ENCODE results near the gene GRK5.

DNA sequence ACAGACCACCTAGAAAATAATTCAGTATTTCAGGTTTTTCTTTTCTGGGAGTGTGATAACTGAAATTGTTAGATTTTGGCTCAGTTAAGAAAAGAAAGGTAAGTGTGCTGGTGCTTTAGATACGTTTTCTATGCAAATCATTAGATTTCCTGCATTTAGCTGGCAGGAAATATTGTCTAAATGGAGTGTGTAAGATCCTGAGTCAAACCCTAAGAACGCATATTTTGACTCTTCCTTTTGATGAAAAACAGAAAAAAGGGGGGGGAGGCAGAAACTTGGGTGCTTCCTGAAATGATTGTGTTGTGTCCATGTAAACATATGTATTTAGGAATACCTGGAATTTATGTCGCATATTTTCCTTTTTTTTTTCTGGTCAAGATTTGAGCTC, 1.2 kb downstream of the GRK5 start:
- no peak for TF ChIP-seq CTCF (IDR thresholded peaks at IDR 0.05)
- TF ChIP-seq POLR2A (IDR thresholded peaks at IDR 0.05): no peak
- no peak for TF ChIP-seq EP300 (IDR thresholded peaks at IDR 0.05)
- TF ChIP-seq POLR2AphosphoS5 (IDR thresholded peaks at IDR 0.05): no peak

Measured in sigmoid colon (tissue), 4 donors.